Neuronal stem cell (in vitro differentiated cells): ENCODE results near the gene UNC80.

ENCODE experiments used
- DNase-seq: peaks from one replicate; pipeline ENCODE4 v3.0.0-alpha.2; 2013; ENCODE audit warnings: low spot score
- H2AFZ ChIP-seq: one replicate; pipeline ENCODE4 v1.6.1; 2013; ENCODE audit warnings: mild to moderate bottlenecking, low read length, inconsistent platforms
- H2AK5ac ChIP-seq: 2 replicates; pipeline ENCODE4 v1.6.1; 2013; ENCODE audit warnings: low read depth, mild to moderate bottlenecking, inconsistent platforms, low read length, moderate library complexity, mixed read lengths
- H2BK120ac ChIP-seq: 2 replicates; pipeline ENCODE4 v1.6.1; 2013; ENCODE audit warnings: low read depth, mild to moderate bottlenecking, inconsistent platforms, low read length, moderate library complexity, mixed read lengths
- H2BK12ac ChIP-seq: one replicate; pipeline ENCODE4 v1.6.1; 2013; ENCODE audit warnings: low read length, inconsistent platforms
- H2BK15ac ChIP-seq: 2 replicates; pipeline ENCODE4 v1.6.1; 2013; ENCODE audit warnings: mild to moderate bottlenecking, low read length, inconsistent platforms, mixed read lengths
- H2BK5ac ChIP-seq: one replicate; pipeline ENCODE4 v1.6.1; 2013; ENCODE audit warnings: inconsistent platforms, mild to moderate bottlenecking, low read length, moderate library complexity
- H3K14ac ChIP-seq: one replicate; pipeline ENCODE4 v1.6.1; 2013; ENCODE audit warnings: low read length, inconsistent platforms
- H3K18ac ChIP-seq: 2 replicates; pipeline ENCODE4 v1.6.1; 2013; ENCODE audit warnings: low read length, inconsistent platforms
- H3K23ac ChIP-seq: 2 replicates; pipeline ENCODE4 v1.6.1; 2013; ENCODE audit warnings: low read depth, mild to moderate bottlenecking, mixed read lengths, low read length, inconsistent platforms; ENCODE audit not compliant: poor library complexity
- H3K27ac ChIP-seq: replicated peaks from 3 replicates; pipeline ENCODE4 v1.5.1; 2013; ENCODE audit warnings: low read length, inconsistent platforms
- H3K27me3 ChIP-seq, 3 experiments: 2 replicates each; pipeline ENCODE4 v1.6.1; 2013; ENCODE audit warnings: low read length in 3 of 3, mild to moderate bottlenecking in 2 of 3, inconsistent platforms in 1 of 3, low read depth in 1 of 3, mixed read lengths in 1 of 3, moderate library complexity in 1 of 3; ENCODE audit not compliant: control insufficient read depth in 3 of 3, insufficient read depth in 3 of 3
- H3K36me3 ChIP-seq, 2 donors: replicated peaks in 1 of 2; 2 replicates each; pipeline ENCODE4 v1.6.1; 2013; ENCODE audit warnings: low read length in 2 of 2; ENCODE audit not compliant: control insufficient read depth in 2 of 2, insufficient read depth in 2 of 2
- H3K4ac ChIP-seq: 2 replicates; pipeline ENCODE4 v1.6.1; 2013; ENCODE audit warnings: inconsistent platforms, mild to moderate bottlenecking, low read length, moderate library complexity
- H3K4me1 ChIP-seq, 2 donors: 1 replicate in 1 of 2; 2 replicates in 1 of 2; pipeline ENCODE4 v1.6.1; 2013; ENCODE audit warnings: low read length in 2 of 2, low read depth in 1 of 2; ENCODE audit not compliant: control insufficient read depth in 2 of 2, insufficient read depth in 1 of 2
- H3K4me2 ChIP-seq: one replicate; pipeline ENCODE4 v1.6.1; 2013; ENCODE audit warnings: mild to moderate bottlenecking, low read length, inconsistent platforms; ENCODE audit not compliant: insufficient read depth, poor library complexity, severe bottlenecking
- H3K4me3 ChIP-seq, 2 donors: 2 replicates each; pipeline ENCODE4 v1.5.1; 2013; ENCODE audit warnings: low read length in 2 of 2, mild to moderate bottlenecking in 2 of 2, inconsistent platforms in 1 of 2, moderate library complexity in 1 of 2
- H3K79me1 ChIP-seq: one replicate; pipeline ENCODE4 v1.6.1; 2013; ENCODE audit warnings: low read depth, mild to moderate bottlenecking, inconsistent platforms, low read length, moderate library complexity
- H3K9ac ChIP-seq: one replicate; pipeline ENCODE4 v1.6.1; 2013; ENCODE audit warnings: mild to moderate bottlenecking, low read depth, low read length, inconsistent platforms; ENCODE audit not compliant: poor library complexity
- H3K9me3 ChIP-seq, 2 donors: replicated peaks in 1 of 2; 2 replicates each; pipeline versions ENCODE3 to v1.6.1; 2013; ENCODE audit warnings: low read length in 2 of 2, mild to moderate bottlenecking in 2 of 2, inconsistent platforms in 1 of 2, low read depth in 1 of 2, mixed read lengths in 1 of 2, moderate library complexity in 1 of 2; ENCODE audit not compliant: control insufficient read depth in 2 of 2, insufficient read depth in 1 of 2
- H4K8ac ChIP-seq: one replicate; pipeline ENCODE4 v1.6.1; 2013; ENCODE audit warnings: low read depth, mild to moderate bottlenecking, inconsistent platforms, low read length, moderate library complexity
- H4K91ac ChIP-seq: one replicate; pipeline ENCODE4 v1.6.1; 2013; ENCODE audit warnings: low read length, low read depth, mild to moderate bottlenecking, inconsistent platforms; ENCODE audit not compliant: poor library complexity
- WGBS, 2 donors: extraction: QIAGEN DNeasy Blood & Tissue Kit; methylation state at CpG; one replicate each; pipeline ENCODE4 v1.1.7; 2013; ENCODE audit warnings: missing lambda C conversion rate in 2 of 2, mixed read lengths in 1 of 2; ENCODE audit not compliant: insufficient read length in 2 of 2, insufficient replicate concordance in 1 of 2; ENCODE audit errors: extremely low coverage in 2 of 2; 5-methylcytosine and 5-hydroxymethylcytosine counted together

UNC80 gene

DNA sequence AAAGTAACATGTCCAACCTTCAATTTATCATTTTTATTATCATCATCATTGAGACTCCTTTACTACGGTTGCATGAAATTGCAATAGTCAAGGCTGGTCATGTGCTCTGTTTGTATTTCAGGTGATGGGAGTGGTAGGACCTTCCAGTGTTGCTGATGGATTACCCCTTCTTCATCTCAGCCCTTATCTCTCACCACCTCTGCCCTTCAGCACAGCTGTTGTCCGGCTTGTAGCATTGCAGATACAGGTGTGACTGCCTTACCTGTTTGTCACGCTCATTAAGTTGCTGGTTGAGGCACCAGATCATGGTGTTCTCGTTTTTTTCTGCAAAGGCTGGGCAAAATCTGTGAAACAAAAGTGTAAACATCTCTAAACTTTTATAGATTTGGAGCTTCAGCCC lies 199.1 kb downstream of the UNC80 start:
- H3K79me1 ChIP-seq = no peaks in the 10 kb centered on the region
- H3K36me3 ChIP-seq = no peaks in the 10 kb centered on the region
- H3K9ac ChIP-seq = no peak overlapping the region
- no peak for DNase-seq
- H3K4me3 ChIP-seq = no peak overlapping the region
- no peak overlapping the region for H3K4me2 ChIP-seq
- H3K27me3 ChIP-seq = no peaks in the 10 kb centered on the region
- no peak overlapping the region for H3K14ac ChIP-seq
- H3K27ac ChIP-seq = no peak overlapping the region
- H3K4ac ChIP-seq = no peak overlapping the region
- H2BK5ac ChIP-seq = no peak overlapping the region
- no peak overlapping the region for H4K8ac ChIP-seq
- H3K4me1 ChIP-seq = no peaks in the 10 kb centered on the region
- no peak overlapping the region for H3K23ac ChIP-seq
- H2AFZ ChIP-seq = no peak overlapping the region
- no peak overlapping the region for H2BK15ac ChIP-seq
- WGBS, 2 donors = no CpG with 5 or more reads among the region's 4 CpGs
- no peak overlapping the region for H4K91ac ChIP-seq
- H3K18ac ChIP-seq = no peak overlapping the region
- H2AK5ac ChIP-seq = no peak overlapping the region
- H3K9me3 ChIP-seq = no peaks in the 10 kb centered on the region
- no peak overlapping the region for H2BK120ac ChIP-seq
- H2BK12ac ChIP-seq = no peak overlapping the region

DNA sequence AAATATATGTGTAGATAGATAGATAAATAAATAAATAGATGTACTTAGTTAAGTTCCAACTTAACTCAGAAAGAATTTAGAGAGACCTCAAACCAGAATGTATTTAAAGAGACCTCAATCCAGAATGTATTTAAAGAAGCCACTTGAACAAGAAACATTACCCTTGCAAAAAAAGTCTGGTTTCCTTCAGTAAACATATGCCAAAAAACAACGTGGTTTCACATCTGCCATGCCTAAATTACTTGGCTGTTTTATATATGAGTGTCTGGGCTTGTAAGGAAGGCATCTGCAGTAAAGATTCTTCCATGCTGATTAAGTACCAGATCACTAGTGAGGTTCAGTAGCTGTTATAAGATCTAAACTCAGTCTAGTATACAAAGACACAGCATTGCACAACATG lies 201.7 kb downstream of the UNC80 start:
- no peak overlapping the region for H3K27ac ChIP-seq

DNA sequence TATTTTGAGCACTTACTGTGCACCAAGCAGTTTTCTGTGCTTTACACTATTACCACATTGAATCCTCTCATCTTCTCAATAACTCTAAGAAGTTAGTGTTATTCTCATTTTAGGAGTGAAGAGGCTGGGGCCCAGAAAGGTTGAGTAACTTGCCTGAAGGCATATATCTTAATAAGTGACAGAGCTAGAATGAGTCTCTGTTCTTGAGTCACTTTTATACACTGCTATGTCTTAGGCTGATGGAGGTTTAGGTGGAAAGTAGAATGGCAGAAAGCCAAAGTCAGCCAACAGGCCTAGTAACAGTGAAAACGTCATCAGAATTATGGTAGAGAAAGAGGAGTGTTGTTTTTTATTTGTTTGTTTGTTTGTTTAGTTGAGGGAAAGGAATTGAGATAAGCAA lies 202.9 kb downstream of the UNC80 start:
- Histone ChIP-seq H3K14ac (no peak overlapping the region), H3K9me3 (no peaks in the 10 kb centered on the region), H3K4ac (no peak overlapping the region), H3K4me2 (no peak overlapping the region), H3K27ac (no peak overlapping the region), H4K91ac (no peak overlapping the region), H2BK120ac (no peak overlapping the region), H2BK15ac (no peak overlapping the region), H3K79me1 (no peaks in the 10 kb centered on the region), H2BK12ac (no peak overlapping the region), H4K8ac (no peak overlapping the region), H3K18ac (no peak overlapping the region), H3K23ac (no peak overlapping the region), H3K9ac (no peak overlapping the region), H2AK5ac (no peak overlapping the region), H2BK5ac (no peak overlapping the region), H3K4me1 (no peaks in the 10 kb centered on the region), H2AFZ (no peak overlapping the region), H3K27me3 (no peaks in the 10 kb centered on the region), H3K4me3 (no peak overlapping the region), H3K36me3 (no peaks in the 10 kb centered on the region)
- WGBS, 2 donors = no CpG with 5 or more reads among the region's 1 CpG
- no peak for DNase-seq

More for the DNA sequence above, 201.7 kb downstream of the UNC80 start:
- H2BK12ac ChIP-seq = no peak overlapping the region
- WGBS, 2 donors = no CpG with 5 or more reads among the region's 1 CpG
- H4K91ac ChIP-seq = no peak overlapping the region
- no peaks in the 10 kb centered on the region for H3K4me1 ChIP-seq
- H3K4me3 ChIP-seq = no peak overlapping the region
- H3K36me3 ChIP-seq = no peaks in the 10 kb centered on the region
- H3K18ac ChIP-seq = no peak overlapping the region
- no peaks in the 10 kb centered on the region for H3K27me3 ChIP-seq
- no peak overlapping the region for H4K8ac ChIP-seq
- no peak overlapping the region for H2AFZ ChIP-seq
- DNase-seq = no peak
- H2BK5ac ChIP-seq = no peak overlapping the region
- H2AK5ac ChIP-seq = no peak overlapping the region
- no peak overlapping the region for H3K14ac ChIP-seq
- H3K9ac ChIP-seq = no peak overlapping the region
- H3K9me3 ChIP-seq = no peaks in the 10 kb centered on the region
- H3K4me2 ChIP-seq = no peak overlapping the region
- H2BK15ac ChIP-seq = no peak overlapping the region
- H3K79me1 ChIP-seq = no peaks in the 10 kb centered on the region
- no peak overlapping the region for H3K23ac ChIP-seq
- H2BK120ac ChIP-seq = no peak overlapping the region
- H3K4ac ChIP-seq = no peak overlapping the region

DNA sequence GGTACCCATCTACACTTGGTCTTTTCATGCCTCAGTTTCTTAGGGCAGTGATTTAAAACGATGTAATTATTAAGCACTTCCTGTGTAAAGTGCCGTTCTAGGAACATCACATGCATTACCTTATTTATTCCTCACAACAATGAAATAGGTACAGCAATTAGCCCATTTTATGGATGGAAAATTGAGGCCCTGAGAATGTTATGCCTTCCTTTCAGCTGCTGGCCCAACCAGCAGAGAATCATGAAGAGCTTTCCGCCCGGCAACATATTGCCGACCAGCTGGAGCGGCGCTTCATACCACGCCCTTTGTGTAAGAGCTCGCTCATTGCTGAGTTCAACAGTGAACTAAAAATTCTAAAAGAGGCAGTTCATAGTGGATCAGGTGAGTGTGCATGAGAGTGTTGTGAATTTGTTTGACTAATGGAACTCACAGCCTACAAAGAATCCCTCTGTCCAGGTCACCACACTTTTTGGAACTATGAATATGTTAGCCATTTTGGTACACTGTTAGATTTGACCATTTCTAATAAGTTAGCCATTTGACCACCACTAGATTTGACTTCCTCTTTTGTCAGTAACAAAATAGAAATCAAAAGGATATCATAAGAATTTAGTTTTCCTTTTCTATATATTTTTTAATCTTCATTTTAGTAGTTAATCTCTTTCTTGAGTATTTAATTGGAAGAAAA lies 205.2 kb downstream of the UNC80 start:
- Histone ChIP-seq H3K79me1 (no peaks in the 10 kb centered on the region), H3K4me2 (no peak overlapping the region), H3K36me3 (no peaks in the 10 kb centered on the region), H3K4me1 (no peaks in the 10 kb centered on the region), H2BK120ac (no peak overlapping the region), H3K14ac (no peak overlapping the region), H2BK15ac (no peak overlapping the region), H4K8ac (no peak overlapping the region), H2AK5ac (no peak overlapping the region), H2AFZ (no peak overlapping the region), H2BK12ac (no peak overlapping the region), H3K4me3 (no peak overlapping the region), H4K91ac (no peak overlapping the region), H3K4ac (no peak overlapping the region), H3K18ac (no peak overlapping the region), H3K9me3 (no peaks in the 10 kb centered on the region), H3K27ac (no peak overlapping the region), H2BK5ac (no peak overlapping the region), H3K23ac (no peak overlapping the region), H3K27me3 (no peaks in the 10 kb centered on the region), H3K9ac (no peak overlapping the region)
- WGBS, 2 donors = no CpG with 5 or more reads among the region's 9 CpGs
- no peak for DNase-seq
